Fibroblast of skin of back (primary cell): Measurements from ENCODE around the gene MRM2.
A peak's percentile ranks its signal among the peaks of the same experiment; 100 is the strongest.

Experiments
- DNase-seq: peaks from one replicate; pipeline ENCODE4 v3.0.0-alpha.2; 2013

Gene MRM2

GRCh38 chr7:2245883-2246675, 4.1 kb upstream of the MRM2 start:
- no peak for DNase-seq

- DNase-seq: no peak
These were observed 2.5 kb upstream of the MRM2 start for GRCh38 chr7:2244404-2244995.

- no peak for DNase-seq
These were observed 1.5 kb upstream of the MRM2 start for GRCh38 chr7:2243458-2243857.

- DNase-seq: peak; percentile 26
These were observed 780 bp upstream of the MRM2 start for GRCh38 chr7:2242541-2243429.

- no peak for DNase-seq
These were observed 2.8 kb downstream of the MRM2 start for GRCh38 chr7:2239242-2239641.

- DNase-seq: no peak
These were observed 4.8 kb downstream of the MRM2 start for GRCh38 chr7:2237109-2237602.

- peak; percentile 23 for DNase-seq
These were observed 8.1 kb downstream of the MRM2 start for GRCh38 chr7:2233926-2234325.

- peak; percentile 88 for DNase-seq
These were observed 9.1 kb downstream of the MRM2 start, which contains the start of gene MAD1L1 for GRCh38 chr7:2232766-2233520. MAD1L1 (minus strand) TSS chr7:2232945; CDS start chr7:2230133, 2,812 bp downstream.

- DNase-seq: peak; percentile 7
These were observed 9.8 kb downstream of the MRM2 start for GRCh38 chr7:2231992-2232765.

- no peak for DNase-seq
These were observed 11.1 kb downstream of the MRM2 start for GRCh38 chr7:2230882-2231281.

GRCh38 chr7:2230226-2230625, 11.8 kb downstream of the MRM2 start:
- no peak for DNase-seq

- no peak for DNase-seq
These were observed 12.5 kb downstream of the MRM2 start for GRCh38 chr7:2229467-2229866.

- no peak for DNase-seq
These were observed 13.1 kb downstream of the MRM2 start for GRCh38 chr7:2228921-2229320.

- no peak for DNase-seq
These were observed 14.3 kb downstream of the MRM2 start for GRCh38 chr7:2227699-2228098.

GRCh38 chr7:2225830-2226229, 16.2 kb downstream of the MRM2 start:
- DNase-seq: no peak

GRCh38 chr7:2225336-2225735, 16.7 kb downstream of the MRM2 start:
- no peak for DNase-seq

- no peak for DNase-seq
These were observed 17.1 kb downstream of the MRM2 start for GRCh38 chr7:2224934-2225333.

GRCh38 chr7:2224491-2224928, 17.5 kb downstream of the MRM2 start:
- DNase-seq: no peak

GRCh38 chr7:2223321-2223720, 18.7 kb downstream of the MRM2 start:
- DNase-seq: no peak

- no peak for DNase-seq
These were observed 19.5 kb downstream of the MRM2 start for GRCh38 chr7:2222516-2222915.

GRCh38 chr7:2220954-2221353, 21.1 kb downstream of the MRM2 start:
- DNase-seq: no peak
